NCI-H2107 (cell line): ENCODE measurements around the gene TFAP2A.

Experiments used
- DNase-seq: peaks from one replicate; lab custom pipeline; 2025; lab: John Stamatoyannopoulos, UW

Gene TFAP2A

GRCh38 chr6:10399451-10399850, 15.4 kb downstream of the TFAP2A start:
- no peak for DNase-seq

DNA sequence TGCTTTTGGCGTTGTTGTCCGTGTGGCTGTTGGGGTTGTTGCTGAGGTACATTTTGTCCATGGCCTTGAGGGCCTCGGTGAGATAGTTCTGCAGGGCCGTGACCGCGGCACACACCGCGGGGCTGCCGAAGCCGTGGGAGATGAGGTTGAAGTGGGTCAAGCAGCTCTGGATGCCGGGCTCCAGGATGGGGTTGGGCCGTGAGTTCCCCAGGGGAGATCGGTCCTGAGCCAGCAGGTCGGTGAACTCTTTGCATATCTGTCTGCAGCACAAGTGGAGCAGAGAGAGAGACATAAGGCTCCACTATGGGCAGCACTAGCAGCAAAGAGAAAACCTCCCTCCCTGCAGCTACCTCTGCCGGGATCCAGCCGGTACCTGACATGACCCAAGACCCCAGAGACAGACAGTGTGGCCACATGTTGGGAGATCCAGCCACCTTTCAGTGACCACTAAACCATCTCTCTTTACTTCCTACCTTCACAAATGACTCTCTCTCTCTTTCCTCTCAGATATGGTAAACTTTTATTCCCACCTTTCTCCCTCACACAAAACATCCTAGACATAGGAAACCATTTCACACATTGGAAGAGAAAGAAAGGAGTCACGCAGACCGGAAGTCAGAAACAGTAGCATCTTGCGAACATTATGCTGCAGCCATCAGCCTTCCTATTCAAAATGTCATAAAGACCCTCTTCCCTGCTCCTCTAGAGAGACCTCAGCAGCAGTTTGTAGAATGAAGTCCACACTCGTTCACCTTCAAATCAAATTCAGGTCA, 16.2 kb downstream of the TFAP2A start:
- no peak for DNase-seq

DNA sequence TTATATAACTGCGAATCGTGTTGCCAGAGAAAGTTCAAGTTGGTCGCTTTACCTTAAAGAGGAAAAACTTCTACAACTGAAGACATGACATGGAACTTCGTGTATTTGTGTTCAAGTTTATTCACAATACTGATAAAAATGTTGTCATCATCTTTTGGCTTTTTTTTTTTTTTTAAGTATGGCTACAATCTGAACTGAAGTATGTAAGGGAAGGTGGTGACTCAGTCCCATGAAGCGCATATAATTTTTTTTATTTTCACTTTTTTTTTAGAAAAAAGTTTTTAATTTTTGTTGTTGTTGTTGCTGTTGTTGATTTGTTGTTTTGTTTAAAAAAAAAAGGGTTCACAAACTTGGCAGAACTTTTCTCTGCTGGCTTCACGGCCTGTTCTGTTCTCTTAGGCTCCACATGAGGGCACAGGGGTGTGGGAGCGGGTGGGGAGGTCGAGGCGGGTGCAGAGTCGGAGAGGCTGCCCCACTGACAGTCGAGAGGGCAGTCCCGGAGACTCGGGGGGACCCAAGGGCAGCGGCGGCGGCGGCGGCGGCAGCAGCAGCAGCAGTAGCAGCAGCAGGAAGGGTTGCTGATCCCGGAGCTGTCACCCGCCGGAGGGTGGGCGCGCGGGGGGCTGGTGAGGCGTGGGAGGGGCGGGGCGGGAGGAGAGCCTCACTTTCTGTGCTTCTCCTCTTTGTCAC, 17.0 kb downstream of the TFAP2A start:
- DNase-seq, result no peak

GRCh38 chr6:10396785-10397184, 18.1 kb downstream of the TFAP2A start:
- no peak for DNase-seq

GRCh38 chr6:10395704-10396546, 18.9 kb downstream of the TFAP2A start:
- no peak for DNase-seq

DNA sequence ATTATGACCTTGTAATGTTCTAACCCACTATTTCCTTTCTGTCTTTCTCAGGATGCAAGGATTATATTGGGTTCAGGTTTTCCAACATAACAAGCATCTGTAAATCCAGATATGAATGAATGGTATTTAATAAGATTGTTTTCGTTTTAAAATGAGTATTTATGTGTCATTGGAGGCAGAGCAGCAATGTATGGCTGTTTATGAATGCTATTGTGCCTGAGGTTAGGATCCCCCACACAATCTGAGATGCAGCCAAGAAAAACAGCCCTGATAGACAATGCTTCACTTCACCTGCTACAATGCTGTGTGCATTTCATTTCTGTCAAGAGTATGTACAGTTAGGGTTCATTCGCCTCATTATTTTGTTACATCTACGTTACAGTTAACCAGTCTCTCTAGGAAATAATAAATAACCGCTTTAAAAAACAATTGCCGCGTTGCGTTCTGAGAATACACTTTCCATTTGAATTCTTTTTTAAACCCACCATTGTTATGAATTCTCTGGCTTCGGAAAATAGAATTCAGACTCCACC, 19.6 kb downstream of the TFAP2A start:
- DNase-seq, result no peak

DNA sequence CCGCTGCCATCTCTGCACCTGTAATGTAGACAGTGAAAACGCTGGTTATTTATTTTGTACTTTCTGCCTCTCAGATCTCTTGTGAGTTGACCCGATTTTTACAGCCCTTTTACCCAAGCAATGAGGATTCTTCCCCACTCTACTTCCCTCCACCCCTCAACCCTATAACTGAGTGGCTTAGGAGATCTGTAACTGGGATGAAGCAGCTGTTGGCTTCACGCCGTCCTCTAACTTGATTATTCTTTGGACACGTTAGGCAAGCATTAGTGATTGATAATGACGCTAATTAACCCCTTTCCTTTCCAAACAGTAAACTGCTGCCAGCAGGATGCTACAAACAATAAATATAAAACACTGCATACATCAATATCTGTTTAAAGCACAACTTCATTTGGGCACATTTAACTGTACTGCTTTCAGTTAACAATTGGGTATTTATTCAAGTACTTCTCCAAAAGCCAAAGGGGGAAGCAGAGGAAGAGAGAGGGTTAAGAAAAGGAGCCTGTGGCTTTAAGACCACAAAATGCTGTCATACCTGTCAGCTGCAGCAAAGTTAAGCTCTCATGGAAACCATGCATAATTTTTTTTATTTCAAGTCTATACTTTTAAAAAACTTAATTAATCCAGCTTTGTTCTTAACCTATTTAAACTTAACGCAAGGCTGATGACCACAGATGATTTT, 21.2 kb downstream of the TFAP2A start:
- no peak for DNase-seq

GRCh38 chr6:10391799-10392198, 23.1 kb downstream of the TFAP2A start:
- no peak for DNase-seq

GRCh38 chr6:10391299-10391630, 23.6 kb downstream of the TFAP2A start:
- no peak for DNase-seq

- DNase-seq, result no peak
Observed at GRCh38 chr6:10390495-10391298, 24.2 kb downstream of the TFAP2A start.

DNA sequence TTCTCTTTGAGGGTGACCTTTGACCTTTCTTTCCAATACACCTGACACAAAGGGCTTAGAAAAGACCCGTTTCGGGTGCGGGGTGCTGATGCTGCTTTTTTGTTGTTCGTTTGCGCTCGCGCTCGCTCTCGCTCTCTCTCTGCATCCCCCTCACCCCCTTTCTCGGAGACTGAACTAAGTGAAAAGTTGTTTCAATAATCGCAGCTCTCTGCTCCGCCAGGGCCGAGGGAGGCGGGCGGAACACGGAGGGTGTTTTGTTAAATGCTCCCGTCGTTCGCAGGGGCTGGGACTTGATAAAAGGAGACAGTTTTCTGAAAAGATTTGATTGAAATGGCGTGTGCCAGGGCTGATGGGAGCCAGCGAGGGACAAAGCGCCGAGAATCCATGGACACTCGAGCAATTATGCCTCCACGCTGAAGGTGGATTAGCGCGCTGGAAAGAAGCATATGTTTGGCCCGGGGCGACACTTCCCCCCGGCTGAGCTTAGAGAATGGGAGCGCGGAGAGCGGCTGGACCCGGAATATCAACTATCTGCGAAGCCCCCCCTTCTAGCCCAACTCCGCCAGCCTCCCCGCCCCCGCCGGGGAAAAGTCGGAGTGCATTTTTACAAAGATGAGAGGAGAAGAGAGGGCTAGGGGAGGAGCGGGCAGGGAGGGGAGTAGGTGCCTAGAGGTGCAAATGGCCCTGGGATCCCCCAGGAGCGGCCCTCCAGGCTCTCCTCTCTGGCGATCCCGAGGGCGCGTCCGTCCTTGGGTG, 25.0 kb downstream of the TFAP2A start:
- no peak for DNase-seq

DNA sequence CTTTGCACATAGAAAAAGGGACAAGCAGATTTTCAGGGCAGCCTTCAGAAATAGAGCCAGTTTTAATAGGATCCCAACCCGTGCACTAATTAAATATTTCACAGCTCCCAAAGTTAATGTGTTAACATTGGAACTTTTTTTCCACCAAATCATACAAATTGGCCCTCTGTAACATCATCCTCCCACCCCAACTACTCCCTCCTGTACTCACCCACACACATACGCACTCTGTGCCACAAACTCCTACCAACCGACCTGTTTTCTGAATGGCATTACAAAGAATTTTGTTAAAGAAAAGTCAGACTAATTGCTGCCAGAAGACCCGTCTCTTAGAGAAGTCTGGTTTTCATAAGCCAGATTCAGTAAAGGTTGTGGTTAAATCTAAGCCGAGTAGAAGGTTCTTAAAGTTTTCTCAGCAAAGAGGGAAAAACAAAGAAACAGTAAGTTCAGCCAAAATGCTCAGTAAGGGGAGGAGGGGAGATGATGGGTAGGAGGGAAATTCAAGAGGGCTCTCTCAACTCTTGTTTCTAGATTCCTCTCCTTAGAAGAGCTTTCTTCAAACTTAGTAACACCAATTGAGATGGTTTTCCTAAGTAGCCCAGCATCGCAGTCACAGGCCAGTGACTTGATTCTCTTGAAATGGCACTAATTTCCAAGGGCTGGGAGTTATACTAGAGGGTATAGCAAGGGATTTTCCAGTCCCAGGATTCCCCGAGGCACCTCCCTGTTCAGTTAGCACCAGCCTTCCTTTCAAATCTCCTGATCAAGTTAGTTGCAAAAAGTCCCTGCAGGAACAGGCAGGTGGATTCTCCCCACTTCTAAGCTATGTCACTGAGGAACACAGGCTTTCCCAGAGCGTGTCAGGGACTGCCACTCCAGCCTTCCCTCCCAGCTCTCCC, 27.9 kb downstream of the TFAP2A start:
- DNase-seq, result no peak

DNA sequence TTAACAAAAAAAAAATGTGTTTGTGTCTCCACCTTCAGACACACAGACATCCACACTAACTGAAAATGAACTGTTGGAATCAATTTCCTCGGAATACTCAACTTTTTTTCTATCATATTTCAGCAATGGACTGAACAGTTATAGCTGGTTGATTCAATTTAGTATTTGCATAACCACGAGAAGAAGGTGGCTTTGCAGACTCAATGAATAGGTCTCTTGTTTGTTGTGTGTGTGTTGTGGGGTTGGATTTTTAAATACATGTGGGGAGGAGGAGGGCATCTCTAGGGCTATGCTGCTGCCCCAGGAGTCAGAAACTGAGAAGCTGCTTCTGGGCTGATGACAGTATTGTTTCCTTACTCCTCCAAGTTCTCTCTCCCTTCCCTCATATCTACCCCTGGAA, 28.7 kb downstream of the TFAP2A start:
- no peak for DNase-seq

- no peak for DNase-seq
Observed at GRCh38 chr6:10385524-10386132, 29.2 kb downstream of the TFAP2A start.

DNA sequence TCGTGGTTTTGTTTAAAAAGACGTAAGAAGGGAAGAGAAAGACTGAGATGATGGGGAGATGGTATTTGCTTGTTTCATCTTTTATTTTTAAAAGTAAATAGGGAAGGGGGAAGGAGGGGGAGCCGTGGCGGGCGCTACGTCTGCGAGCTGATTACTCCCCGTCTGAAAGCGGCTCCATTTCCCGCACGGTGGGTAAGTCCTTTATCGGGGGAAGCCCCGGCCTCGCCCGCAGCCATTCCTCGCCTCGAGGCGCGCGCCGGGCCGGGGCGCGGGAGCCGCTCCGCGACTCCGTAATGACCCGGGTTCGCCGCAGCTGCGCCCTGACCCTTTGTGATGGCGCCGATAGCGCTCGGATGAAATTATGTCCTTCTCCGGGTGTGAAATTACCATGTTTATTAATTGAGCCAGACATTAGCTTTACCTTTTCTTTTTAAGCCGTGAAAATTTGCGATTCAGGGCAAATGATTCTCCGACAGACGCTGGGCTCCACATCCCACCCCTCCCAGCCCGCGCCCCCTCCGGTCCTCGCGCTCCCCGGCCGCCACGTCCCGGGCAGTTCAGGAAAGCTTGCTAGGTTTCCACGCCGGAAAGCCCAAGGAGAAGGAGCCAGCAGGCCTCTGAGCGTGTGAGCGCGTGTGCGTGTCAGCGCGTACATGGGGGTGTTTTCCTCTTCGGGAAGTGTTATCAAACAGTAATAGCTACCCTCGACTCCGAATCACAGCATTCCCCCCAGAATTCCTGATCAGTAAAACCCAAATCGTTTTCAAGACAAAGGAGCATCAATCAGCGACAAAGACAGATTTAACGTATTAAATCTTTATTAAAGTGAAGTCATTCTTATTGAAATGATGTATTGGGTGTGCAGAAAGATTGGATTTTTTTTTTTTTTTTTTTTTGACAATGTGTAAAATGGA, 30.0 kb downstream of the TFAP2A start:
- no peak for DNase-seq

GRCh38 chr6:10384091-10384609, 30.7 kb downstream of the TFAP2A start:
- DNase-seq, result no peak

DNA sequence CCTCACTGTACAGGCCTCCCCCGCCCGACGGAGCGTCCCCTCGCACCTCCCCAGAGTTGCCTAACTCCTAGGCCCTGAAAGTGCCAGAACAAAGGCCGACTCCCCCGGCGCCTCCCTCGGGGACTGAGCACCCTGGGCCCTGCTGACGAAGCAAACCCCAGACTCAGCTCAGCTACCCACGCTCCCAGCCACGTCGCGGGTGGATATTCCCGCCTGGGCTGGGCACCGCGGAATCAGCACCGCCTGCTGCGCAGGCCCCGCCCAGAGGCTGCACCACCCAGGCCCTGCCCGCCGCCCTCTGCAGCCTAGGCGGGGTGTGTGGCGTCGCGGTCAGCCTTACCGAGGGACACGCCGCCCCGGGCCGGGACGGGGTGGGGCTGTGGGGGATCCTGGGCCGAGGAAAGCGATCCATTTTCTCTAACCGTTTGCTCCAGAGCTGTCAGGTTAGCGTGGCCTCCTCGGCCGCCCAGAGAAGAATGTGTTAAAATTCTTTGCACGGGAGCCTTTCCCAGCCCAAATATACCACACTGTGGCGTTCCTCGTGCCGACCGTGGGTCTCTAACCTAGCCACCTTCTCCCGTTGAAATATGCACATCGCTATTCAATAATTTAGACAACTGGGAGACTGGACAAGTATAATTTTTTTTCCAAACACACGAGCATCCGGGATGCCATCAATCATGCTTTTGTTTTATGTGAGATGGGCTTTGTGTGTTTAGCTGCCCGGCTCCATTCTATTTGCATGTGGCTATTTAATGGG, 31.4 kb downstream of the TFAP2A start:
- no peak for DNase-seq
